GM21423 (cell line): Measurements from ENCODE around the gene RASA1.

ENCODE experiments used
- ATAC-seq: cut with Tn5 transposase; IDR thresholded peaks from one replicate; pipeline ENCODE4 v1.9.1; 2021; ENCODE audit warnings: mild to moderate bottlenecking, moderate library complexity; ENCODE audit not compliant: unreplicated experiment

The RASA1 gene

GRCh38 chr5:87400305-87400899, 132.7 kb downstream of the RASA1 start:
- peak; percentile 64 for ATAC-seq

- no peak for ATAC-seq
These were observed 133.9 kb downstream of the RASA1 start for GRCh38 chr5:87401626-87402025.

GRCh38 chr5:87403409-87403808, 135.7 kb downstream of the RASA1 start:
- ATAC-seq = no peak

GRCh38 chr5:87403899-87404298, 136.2 kb downstream of the RASA1 start:
- no peak for ATAC-seq

- no peak for ATAC-seq
These were observed 136.7 kb downstream of the RASA1 start for GRCh38 chr5:87404359-87404758.

GRCh38 chr5:87405472-87406155, 137.9 kb downstream of the RASA1 start:
- ATAC-seq = no peak

GRCh38 chr5:87408204-87408603, 140.5 kb downstream of the RASA1 start:
- ATAC-seq = no peak

GRCh38 chr5:87410931-87411330, 143.2 kb downstream of the RASA1 start:
- no peak for ATAC-seq

- no peak for ATAC-seq
These were observed 143.9 kb downstream of the RASA1 start for GRCh38 chr5:87411586-87411972.

- ATAC-seq = peak; percentile 9
These were observed 144.4 kb downstream of the RASA1 start for GRCh38 chr5:87411973-87412629.

- peak; percentile 99 for ATAC-seq
These were observed 145.1 kb downstream of the RASA1 start, which contains the start of gene CCNH for GRCh38 chr5:87412630-87413342. Gene CCNH, minus strand, starts transcription at chr5:87412930. Its CDS starts 136 bp downstream, at chr5:87412794.

GRCh38 chr5:87413343-87413645, 145.6 kb downstream of the RASA1 start:
- no peak for ATAC-seq

GRCh38 chr5:87418506-87418905, 150.8 kb downstream of the RASA1 start:
- no peak for ATAC-seq

GRCh38 chr5:87421307-87421706, 153.6 kb downstream of the RASA1 start:
- no peak for ATAC-seq

- ATAC-seq = no peak
These were observed 156.1 kb downstream of the RASA1 start for GRCh38 chr5:87423755-87424154.

- ATAC-seq = no peak
These were observed 163.3 kb downstream of the RASA1 start for GRCh38 chr5:87430863-87431457.

GRCh38 chr5:87432460-87432859, 164.8 kb downstream of the RASA1 start:
- no peak for ATAC-seq

- ATAC-seq = no peak
These were observed 166.3 kb downstream of the RASA1 start for GRCh38 chr5:87433945-87434344.

GRCh38 chr5:87434461-87434860, 166.8 kb downstream of the RASA1 start:
- ATAC-seq = no peak

GRCh38 chr5:87435144-87435694, 167.5 kb downstream of the RASA1 start:
- ATAC-seq = no peak

- no peak for ATAC-seq
These were observed 170.0 kb downstream of the RASA1 start for GRCh38 chr5:87437724-87438123.
